ENCODE data around the gene NAXD.

NAXD gene

DNA sequence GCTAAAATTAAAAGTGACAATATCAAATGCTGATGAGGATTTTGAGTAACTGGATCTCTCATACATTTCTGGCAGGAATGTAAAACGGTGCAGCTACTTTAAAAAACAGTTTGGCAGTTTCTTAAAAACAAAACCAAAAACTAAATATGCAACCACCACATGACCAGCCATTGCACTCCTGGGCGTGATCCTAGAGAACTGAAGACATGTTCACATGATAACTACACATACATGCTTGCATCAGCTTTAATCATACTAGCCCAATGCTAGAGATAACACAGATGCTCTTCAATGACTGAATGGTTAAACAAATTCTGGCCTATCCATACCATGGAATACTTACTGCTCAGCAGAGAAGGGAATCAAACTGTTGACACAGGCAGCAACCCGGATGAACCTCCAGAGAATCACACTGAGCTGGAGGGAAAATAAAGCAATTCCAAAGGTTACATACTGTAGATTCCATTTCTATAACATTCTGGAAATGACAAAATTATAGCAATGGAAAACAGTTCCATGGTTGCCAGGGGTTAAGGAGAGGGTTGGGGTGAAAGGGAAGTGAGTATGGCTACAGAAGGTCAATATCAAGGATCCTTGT lies 25.5 kb upstream of the NAXD start:
- no peak overlapping the region for H2BK15ac ChIP-seq (ENCODE audit: low read length)
- H3K23ac ChIP-seq (ENCODE audit: low read depth, low read length, poor library complexity) = no peak overlapping the region
- H3K27me3 ChIP-seq (ENCODE audit: control insufficient read depth in 3 of 3, insufficient read depth in 3 of 3, low read depth in 1 of 3, low read length in 3 of 3) = peaks cover 0 to 9% (median 0%) of the 10 kb centered on the region in 3 experiments
- H2BK120ac ChIP-seq (ENCODE audit: low read depth, low read length) = no peak overlapping the region
- no peak overlapping the region for H3K4me3 ChIP-seq (ENCODE audit: low read length in 2 of 2)
- no peaks in the 10 kb centered on the region for H3K79me1 ChIP-seq (ENCODE audit: low read depth, low read length)
- H3K4me2 ChIP-seq (ENCODE audit: insufficient read depth, low read length, poor library complexity, severe bottlenecking) = no peak overlapping the region
- no peak overlapping the region for H2BK12ac ChIP-seq (ENCODE audit: low read length)
- no peak overlapping the region for H3K4ac ChIP-seq (ENCODE audit: low read length)
- no CpG with 5 or more reads among the region's 3 CpGs for WGBS, 2 donors (ENCODE audit: extremely low coverage in 2 of 2, insufficient read length in 2 of 2, insufficient replicate concordance in 1 of 2)
- no peak overlapping the region for H2AK5ac ChIP-seq (ENCODE audit: low read depth, low read length)
- no peak overlapping the region for H3K18ac ChIP-seq (ENCODE audit: low read length)
- no peak overlapping the region for H3K27ac ChIP-seq (replicated peaks; ENCODE audit: low read length)
- no peak overlapping the region for H2AFZ ChIP-seq (ENCODE audit: low read length)
- no peak overlapping the region for H3K14ac ChIP-seq (ENCODE audit: low read length)
- no peaks in the 10 kb centered on the region for H3K9me3 ChIP-seq (replicated peaks in 1 of 2; ENCODE audit: control insufficient read depth in 2 of 2, insufficient read depth in 1 of 2, low read depth in 1 of 2, low read length in 2 of 2)
- H4K8ac ChIP-seq (ENCODE audit: low read depth, low read length) = no peak overlapping the region
- no peak overlapping the region for H3K9ac ChIP-seq (ENCODE audit: low read depth, low read length, poor library complexity)
- no peak overlapping the region for H2BK5ac ChIP-seq (ENCODE audit: low read length)
- no peak overlapping the region for H4K91ac ChIP-seq (ENCODE audit: low read depth, low read length, poor library complexity)
- no peaks in the 10 kb centered on the region for H3K4me1 ChIP-seq (ENCODE audit: control insufficient read depth in 2 of 2, insufficient read depth in 1 of 2, low read depth in 1 of 2, low read length in 2 of 2)
- no peak for DNase-seq (ENCODE audit: low spot score)
- no peaks in the 10 kb centered on the region for H3K36me3 ChIP-seq (replicated peaks in 1 of 2; ENCODE audit: control insufficient read depth in 2 of 2, insufficient read depth in 2 of 2, low read length in 2 of 2)

- WGBS, 2 donors (ENCODE audit: extremely low coverage in 2 of 2, insufficient read length in 2 of 2, insufficient replicate concordance in 1 of 2) = no CpG with 5 or more reads among the region's 6 CpGs
- H3K4me3 ChIP-seq (ENCODE audit: low read length in 2 of 2) = no peak overlapping the region
- H2BK5ac ChIP-seq (ENCODE audit: low read length) = no peak overlapping the region
- no peak overlapping the region for H3K4me2 ChIP-seq (ENCODE audit: insufficient read depth, low read length, poor library complexity, severe bottlenecking)
- H3K27ac ChIP-seq (replicated peaks; ENCODE audit: low read length) = no peak overlapping the region
- no peak overlapping the region for H2AFZ ChIP-seq (ENCODE audit: low read length)
- no peaks in the 10 kb centered on the region for H3K79me1 ChIP-seq (ENCODE audit: low read depth, low read length)
- no peak overlapping the region for H3K9ac ChIP-seq (ENCODE audit: low read depth, low read length, poor library complexity)
- H3K27me3 ChIP-seq (ENCODE audit: control insufficient read depth in 3 of 3, insufficient read depth in 3 of 3, low read depth in 1 of 3, low read length in 3 of 3) = peaks cover 0 to 9% (median 0%) of the 10 kb centered on the region in 3 experiments
- H3K36me3 ChIP-seq (replicated peaks in 1 of 2; ENCODE audit: control insufficient read depth in 2 of 2, insufficient read depth in 2 of 2, low read length in 2 of 2) = no peaks in the 10 kb centered on the region
- DNase-seq (ENCODE audit: low spot score) = no peak
- no peaks in the 10 kb centered on the region for H3K4me1 ChIP-seq (ENCODE audit: control insufficient read depth in 2 of 2, insufficient read depth in 1 of 2, low read depth in 1 of 2, low read length in 2 of 2)
- no peaks in the 10 kb centered on the region for H3K9me3 ChIP-seq (replicated peaks in 1 of 2; ENCODE audit: control insufficient read depth in 2 of 2, insufficient read depth in 1 of 2, low read depth in 1 of 2, low read length in 2 of 2)
- no peak overlapping the region for H3K4ac ChIP-seq (ENCODE audit: low read length)
- H2BK12ac ChIP-seq (ENCODE audit: low read length) = no peak overlapping the region
- H3K14ac ChIP-seq (ENCODE audit: low read length) = no peak overlapping the region
- H2BK120ac ChIP-seq (ENCODE audit: low read depth, low read length) = no peak overlapping the region
- no peak overlapping the region for H2AK5ac ChIP-seq (ENCODE audit: low read depth, low read length)
- peak overlapping the region; percentile 18 for H3K23ac ChIP-seq (ENCODE audit: low read depth, low read length, poor library complexity)
- no peak overlapping the region for H4K8ac ChIP-seq (ENCODE audit: low read depth, low read length)
- no peak overlapping the region for H4K91ac ChIP-seq (ENCODE audit: low read depth, low read length, poor library complexity)
- H3K18ac ChIP-seq (ENCODE audit: low read length) = no peak overlapping the region
- H2BK15ac ChIP-seq (ENCODE audit: low read length) = no peak overlapping the region
These were observed 24.8 kb upstream of the NAXD start for GRCh38 chr13:110590577-110590976.

DNA sequence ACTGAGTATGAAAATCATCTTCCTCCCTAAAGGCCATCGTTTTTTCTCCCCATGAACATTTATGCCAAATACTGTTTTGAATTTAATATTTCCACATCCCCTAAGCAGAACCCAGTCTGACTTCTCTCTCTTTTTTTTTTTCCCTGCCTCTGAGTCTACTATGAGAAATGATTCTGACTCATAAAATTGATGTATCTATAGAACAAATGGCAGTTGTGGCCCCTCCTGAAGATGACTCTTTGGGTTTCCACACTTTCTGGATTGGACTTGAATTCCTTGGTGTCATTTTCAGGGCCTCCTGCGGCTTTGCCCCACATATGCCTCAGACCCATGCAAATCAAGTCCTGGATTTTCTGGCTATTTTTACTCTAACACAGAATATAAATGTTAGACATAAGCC lies 22.7 kb upstream of the NAXD start:
- Histone ChIP-seq H3K27ac (replicated peaks; ENCODE audit: low read length) (no peak overlapping the region), H2BK5ac (ENCODE audit: low read length) (no peak overlapping the region), H3K9ac (ENCODE audit: low read depth, low read length, poor library complexity) (no peak overlapping the region), H2AK5ac (ENCODE audit: low read depth, low read length) (no peak overlapping the region), H3K9me3 (replicated peaks in 1 of 2; ENCODE audit: control insufficient read depth in 2 of 2, insufficient read depth in 1 of 2, low read depth in 1 of 2, low read length in 2 of 2) (no peaks in the 10 kb centered on the region), H3K79me1 (ENCODE audit: low read depth, low read length) (no peaks in the 10 kb centered on the region), H3K4me2 (ENCODE audit: insufficient read depth, low read length, poor library complexity, severe bottlenecking) (no peak overlapping the region), H2BK12ac (ENCODE audit: low read length) (no peak overlapping the region), H3K36me3 (replicated peaks in 1 of 2; ENCODE audit: control insufficient read depth in 2 of 2, insufficient read depth in 2 of 2, low read length in 2 of 2) (no peaks in the 10 kb centered on the region), H3K14ac (ENCODE audit: low read length) (no peak overlapping the region), H2AFZ (ENCODE audit: low read length) (no peak overlapping the region), H3K18ac (ENCODE audit: low read length) (no peak overlapping the region), H2BK15ac (ENCODE audit: low read length) (no peak overlapping the region), H3K27me3 (ENCODE audit: control insufficient read depth in 3 of 3, insufficient read depth in 3 of 3, low read depth in 1 of 3, low read length in 3 of 3) (peaks cover 0 to 14% (median 0%) of the 10 kb centered on the region in 3 experiments), H3K4ac (ENCODE audit: low read length) (no peak overlapping the region), H3K4me3 (ENCODE audit: low read length in 2 of 2) (no peak overlapping the region), H3K4me1 (ENCODE audit: control insufficient read depth in 2 of 2, insufficient read depth in 1 of 2, low read depth in 1 of 2, low read length in 2 of 2) (no peaks in the 10 kb centered on the region), H3K23ac (ENCODE audit: low read depth, low read length, poor library complexity) (no peak overlapping the region), H4K91ac (ENCODE audit: low read depth, low read length, poor library complexity) (no peak overlapping the region), H2BK120ac (ENCODE audit: low read depth, low read length) (no peak overlapping the region), H4K8ac (ENCODE audit: low read depth, low read length) (no peak overlapping the region)
- no CpG with 5 or more reads among the region's 2 CpGs for WGBS, 2 donors (ENCODE audit: extremely low coverage in 2 of 2, insufficient read length in 2 of 2, insufficient replicate concordance in 1 of 2)
- no peak for DNase-seq (ENCODE audit: low spot score)

DNA sequence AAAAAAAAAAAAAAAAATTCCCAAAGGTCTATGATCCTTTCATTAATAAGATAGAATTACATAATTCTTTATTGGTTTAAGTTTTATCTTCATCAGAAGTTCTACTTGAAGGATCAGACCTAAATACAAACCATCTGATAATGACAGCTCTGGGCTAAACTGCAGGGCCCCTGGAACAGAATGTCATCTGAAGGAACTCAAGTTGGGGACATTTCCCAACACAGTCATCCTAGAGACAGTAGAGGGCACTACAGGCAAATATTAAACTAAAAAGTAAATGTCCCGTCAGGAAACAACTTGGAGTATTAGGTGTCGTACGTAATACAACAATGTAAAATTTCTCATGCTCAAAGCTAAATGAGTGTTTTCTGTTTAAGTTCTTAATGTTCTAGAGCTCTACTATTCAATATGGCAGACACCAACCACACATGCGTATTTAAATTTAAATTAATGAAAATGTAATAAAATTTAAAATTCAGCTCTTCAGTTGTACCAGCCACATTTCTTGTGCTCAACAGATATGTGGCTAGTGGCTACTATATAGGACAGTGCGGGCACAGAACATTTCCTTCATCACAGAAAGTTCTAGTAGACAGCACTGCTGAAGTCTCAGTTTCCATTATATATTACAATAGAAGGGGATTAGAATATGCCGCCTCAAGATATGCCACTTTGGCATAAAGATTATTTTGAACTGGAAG lies 21.8 kb upstream of the NAXD start:
- no peaks in the 10 kb centered on the region for H3K79me1 ChIP-seq (ENCODE audit: low read depth, low read length)
- no peak overlapping the region for H3K4ac ChIP-seq (ENCODE audit: low read length)
- no peak overlapping the region for H2AK5ac ChIP-seq (ENCODE audit: low read depth, low read length)
- H3K14ac ChIP-seq (ENCODE audit: low read length) = no peak overlapping the region
- H2BK5ac ChIP-seq (ENCODE audit: low read length) = no peak overlapping the region
- H2AFZ ChIP-seq (ENCODE audit: low read length) = no peak overlapping the region
- no peak overlapping the region for H3K4me3 ChIP-seq (ENCODE audit: low read length in 2 of 2)
- no peak overlapping the region for H2BK15ac ChIP-seq (ENCODE audit: low read length)
- H4K91ac ChIP-seq (ENCODE audit: low read depth, low read length, poor library complexity) = no peak overlapping the region
- H3K4me2 ChIP-seq (ENCODE audit: insufficient read depth, low read length, poor library complexity, severe bottlenecking) = no peak overlapping the region
- H3K9me3 ChIP-seq (replicated peaks in 1 of 2; ENCODE audit: control insufficient read depth in 2 of 2, insufficient read depth in 1 of 2, low read depth in 1 of 2, low read length in 2 of 2) = no peaks in the 10 kb centered on the region
- no peaks in the 10 kb centered on the region for H3K36me3 ChIP-seq (replicated peaks in 1 of 2; ENCODE audit: control insufficient read depth in 2 of 2, insufficient read depth in 2 of 2, low read length in 2 of 2)
- H3K27me3 ChIP-seq (ENCODE audit: control insufficient read depth in 3 of 3, insufficient read depth in 3 of 3, low read depth in 1 of 3, low read length in 3 of 3) = peaks cover 0 to 14% (median 0%) of the 10 kb centered on the region in 3 experiments
- no peak overlapping the region for H4K8ac ChIP-seq (ENCODE audit: low read depth, low read length)
- H3K18ac ChIP-seq (ENCODE audit: low read length) = no peak overlapping the region
- DNase-seq (ENCODE audit: low spot score) = no peak
- H2BK120ac ChIP-seq (ENCODE audit: low read depth, low read length) = no peak overlapping the region
- H2BK12ac ChIP-seq (ENCODE audit: low read length) = no peak overlapping the region
- no peaks in the 10 kb centered on the region for H3K4me1 ChIP-seq (ENCODE audit: control insufficient read depth in 2 of 2, insufficient read depth in 1 of 2, low read depth in 1 of 2, low read length in 2 of 2)
- no peak overlapping the region for H3K9ac ChIP-seq (ENCODE audit: low read depth, low read length, poor library complexity)
- H3K27ac ChIP-seq (replicated peaks; ENCODE audit: low read length) = no peak overlapping the region
- no peak overlapping the region for H3K23ac ChIP-seq (ENCODE audit: low read depth, low read length, poor library complexity)
- WGBS, 2 donors (ENCODE audit: extremely low coverage in 2 of 2, insufficient read length in 2 of 2, insufficient replicate concordance in 1 of 2) = no CpG with 5 or more reads among the region's 6 CpGs
